SHP77 (cell line): ENCODE data around the gene GNAO1.
A peak's percentile ranks its signal among the peaks of the same experiment; 100 is the strongest.

ENCODE experiments used
- DNase-seq, 2 experiments: peaks; one replicate each; lab custom pipeline; 2025; lab: John Stamatoyannopoulos, UW

The GNAO1 gene

GRCh38 chr16:56312556-56312955 lies 121.3 kb downstream of the GNAO1 start:
- no peak for DNase-seq

DNA sequence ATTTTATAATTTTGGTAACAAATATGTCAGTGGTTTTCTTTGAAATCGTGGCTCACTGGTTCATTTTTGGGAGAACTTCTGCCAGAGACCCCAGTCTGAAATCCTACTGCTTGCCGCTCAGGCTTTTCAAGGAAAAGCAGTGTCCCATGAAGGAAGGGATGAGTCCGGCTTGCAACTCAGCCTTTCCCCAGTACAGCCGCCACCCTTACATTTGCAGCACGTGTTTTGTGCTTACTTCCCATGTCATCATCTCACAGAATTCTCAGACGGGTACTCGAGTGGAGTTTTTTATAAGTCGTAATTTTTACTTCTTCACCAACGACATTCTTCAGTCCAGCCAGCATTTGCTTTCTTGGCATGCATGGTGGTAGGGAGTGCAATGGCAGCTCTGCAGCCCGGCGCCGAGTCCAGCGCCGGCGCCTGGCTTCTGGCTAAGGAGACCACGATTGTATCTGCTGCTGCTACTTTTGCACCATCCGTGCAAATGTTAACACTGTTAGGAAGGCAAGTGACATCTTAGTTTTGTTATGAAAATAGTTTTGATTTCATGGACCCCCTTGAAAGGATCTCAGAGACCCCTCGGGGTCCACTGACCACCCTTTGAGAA lies 123.1 kb downstream of the GNAO1 start:
- no peak for DNase-seq

- DNase-seq = no peak
Observed at GRCh38 chr16:56315955-56316354, 124.7 kb downstream of the GNAO1 start.

DNA sequence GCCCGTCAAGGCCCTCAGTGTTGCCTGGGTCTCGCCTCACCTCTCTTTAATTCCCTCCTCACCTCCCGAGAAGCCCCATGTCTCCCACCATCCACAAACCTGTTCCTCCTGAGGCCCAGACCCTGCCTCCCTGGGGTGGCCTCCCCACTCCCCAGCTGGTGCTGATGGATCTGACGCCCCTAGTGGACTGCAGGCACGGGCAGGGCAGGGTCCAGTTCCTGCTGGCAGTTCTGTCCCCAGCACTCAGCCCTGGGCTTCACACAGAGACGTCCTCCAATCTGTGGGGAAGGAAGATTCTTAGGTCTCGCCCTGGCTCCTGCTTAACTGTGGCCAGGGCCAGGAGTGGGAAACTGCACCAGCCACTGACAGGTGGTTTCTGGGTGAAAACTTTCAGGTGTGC lies 125.3 kb downstream of the GNAO1 start:
- DNase-seq = no peak

- peak; percentile 25 to 47 for DNase-seq
Observed at GRCh38 chr16:56317998-56318826, 126.9 kb downstream of the GNAO1 start.

DNA sequence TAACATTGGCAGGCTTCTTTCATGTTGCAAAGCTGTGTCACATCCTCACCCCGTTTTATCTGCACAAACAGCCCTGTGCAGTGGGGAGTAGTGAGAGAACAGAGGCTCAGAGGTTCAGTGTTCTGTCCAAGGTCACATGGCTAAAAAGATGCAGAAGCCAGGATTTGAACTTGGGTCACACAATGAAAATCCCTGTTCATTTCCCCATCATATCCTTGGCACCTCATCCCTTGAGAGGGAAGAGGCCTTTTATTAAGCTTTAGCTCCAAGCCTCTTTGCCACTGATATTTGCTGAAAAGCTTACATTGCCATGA lies 127.5 kb downstream of the GNAO1 start:
- DNase-seq = no peak

DNA sequence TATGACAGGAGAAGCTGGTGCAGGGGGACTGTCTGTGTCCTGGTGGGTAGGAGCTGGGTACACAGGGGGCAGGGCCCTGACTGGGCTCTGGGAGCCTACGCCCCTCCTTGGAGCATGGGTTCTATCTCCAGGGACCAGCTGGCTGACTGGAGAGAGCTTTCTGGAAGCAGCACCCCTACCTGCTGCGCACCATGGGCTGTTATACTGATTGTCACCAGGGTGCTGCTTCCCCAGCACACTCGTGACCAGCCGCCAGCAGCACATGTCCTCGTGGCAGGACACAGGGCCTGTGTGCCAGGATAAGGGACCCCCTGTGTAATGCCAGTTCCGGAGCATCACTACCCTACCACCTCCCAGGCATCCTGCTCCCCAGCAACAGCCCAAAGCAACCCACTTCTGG lies 128.1 kb downstream of the GNAO1 start:
- DNase-seq = no peak

DNA sequence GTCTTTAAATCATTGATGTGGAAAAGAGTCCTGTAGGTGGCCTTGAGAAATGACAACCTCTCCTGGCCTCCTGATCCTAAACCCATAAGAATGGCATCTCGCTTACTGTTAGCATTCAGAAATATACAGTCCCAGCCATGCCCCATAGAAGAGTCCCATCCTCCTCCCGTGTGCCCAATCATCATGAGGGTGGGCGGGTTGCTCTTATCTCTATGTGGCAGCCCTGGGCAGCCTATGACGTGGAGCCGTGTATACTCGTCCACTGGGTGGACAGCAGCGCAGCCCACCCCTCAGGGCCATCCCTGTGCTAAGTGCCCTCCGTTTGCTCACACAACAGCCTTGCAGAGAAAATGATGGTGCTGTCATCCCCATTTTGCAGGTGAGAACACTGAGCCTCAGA lies 128.8 kb downstream of the GNAO1 start:
- no peak for DNase-seq

DNA sequence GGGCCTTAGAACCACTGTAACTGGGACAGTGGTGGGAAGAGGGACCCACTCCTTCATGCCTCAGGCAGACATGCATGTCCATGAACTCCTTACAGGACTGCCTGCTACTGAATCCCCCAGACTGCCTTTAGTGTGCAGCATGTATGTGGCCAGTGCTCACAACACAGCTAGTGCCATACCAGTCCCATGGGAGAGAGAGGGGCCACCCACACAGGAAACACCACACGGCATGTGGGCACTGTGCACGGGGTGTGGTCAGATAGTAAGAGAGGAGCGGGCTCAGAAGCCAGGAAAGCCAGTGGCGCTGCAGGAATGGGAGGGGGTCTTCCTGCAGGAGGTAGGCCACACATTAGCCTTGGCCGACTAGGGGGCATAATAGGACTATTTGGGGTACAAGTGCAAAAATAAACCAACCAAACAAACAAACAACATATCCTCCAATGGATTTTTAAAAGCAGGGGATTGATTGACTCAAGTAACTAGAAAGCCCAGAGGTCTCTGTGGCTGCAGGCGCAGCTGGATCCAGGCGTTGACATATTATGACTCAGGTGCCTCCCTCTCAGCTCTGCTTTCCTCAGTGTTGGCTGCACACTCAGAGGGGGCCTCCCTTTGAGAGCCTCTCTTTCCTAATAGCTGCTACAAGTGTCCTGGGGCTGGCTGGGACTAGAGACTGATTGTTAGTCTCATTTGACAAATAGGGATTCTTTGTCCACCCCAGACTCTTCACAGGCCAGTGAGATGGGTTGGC lies 129.7 kb downstream of the GNAO1 start:
- DNase-seq = no peak

- DNase-seq = no peak
Observed at GRCh38 chr16:56321571-56321970, 130.3 kb downstream of the GNAO1 start.

- DNase-seq = no peak
Observed at GRCh38 chr16:56324406-56324805, 133.1 kb downstream of the GNAO1 start.

DNA sequence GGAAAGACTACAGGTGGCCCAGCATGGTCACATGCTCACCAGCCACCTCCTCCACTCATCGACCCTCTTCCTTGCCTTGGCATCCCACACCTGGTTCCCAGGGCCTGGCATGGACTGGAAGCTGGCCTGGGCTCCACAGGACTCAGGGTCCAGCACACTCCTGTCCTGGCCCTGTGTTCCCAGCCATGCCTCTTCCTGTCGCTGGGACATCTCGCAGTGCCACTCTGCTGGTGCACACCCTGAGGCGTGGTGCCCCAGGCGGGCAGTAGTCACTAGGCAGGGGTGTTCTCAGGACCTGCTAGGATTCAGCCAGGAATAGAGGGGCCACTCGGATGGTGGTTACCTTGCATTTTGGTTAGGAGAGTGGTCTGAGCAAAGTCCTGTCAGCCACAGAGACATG lies 134.7 kb downstream of the GNAO1 start:
- DNase-seq = no peak

DNA sequence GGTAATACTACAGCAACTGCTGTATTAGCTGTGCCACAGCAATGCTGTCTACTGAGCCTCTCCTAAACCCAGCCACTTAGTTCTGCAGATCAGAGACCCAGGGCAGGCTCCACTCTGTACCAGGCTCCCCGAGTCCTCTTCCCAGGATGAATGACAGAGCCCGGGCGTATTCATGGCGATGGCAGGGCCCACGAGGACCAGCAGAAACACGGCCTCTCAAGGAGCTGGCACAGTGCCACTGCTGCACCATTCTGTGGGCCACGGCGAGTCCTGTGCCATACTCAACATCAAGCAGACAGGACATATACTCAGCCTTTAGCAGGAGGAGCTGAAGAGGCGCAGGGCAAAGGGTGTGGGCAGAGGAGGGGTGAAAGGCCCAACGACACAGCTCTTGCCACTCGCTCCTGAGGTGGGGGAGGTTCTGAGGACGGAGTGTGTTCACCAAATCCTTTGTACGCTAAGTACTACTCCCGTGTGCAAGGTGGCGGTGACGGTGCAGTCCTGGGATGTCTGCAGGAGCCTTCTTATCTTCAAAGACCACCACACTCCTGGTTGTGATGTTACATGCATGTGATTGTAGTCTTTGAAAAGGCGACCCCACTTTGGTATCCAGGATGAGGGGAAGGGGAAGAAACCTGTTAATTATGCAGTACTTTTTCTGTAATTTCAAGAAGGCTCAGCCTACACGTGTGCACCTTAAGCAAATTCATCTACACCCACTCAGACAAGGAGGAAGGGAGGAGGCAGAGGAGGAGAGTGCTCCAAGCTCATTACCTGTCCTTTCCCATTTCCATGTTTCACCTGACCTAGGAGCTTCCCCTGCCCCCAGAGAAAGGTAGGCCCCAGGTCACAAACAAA lies 136.0 kb downstream of the GNAO1 start:
- DNase-seq = no peak

DNA sequence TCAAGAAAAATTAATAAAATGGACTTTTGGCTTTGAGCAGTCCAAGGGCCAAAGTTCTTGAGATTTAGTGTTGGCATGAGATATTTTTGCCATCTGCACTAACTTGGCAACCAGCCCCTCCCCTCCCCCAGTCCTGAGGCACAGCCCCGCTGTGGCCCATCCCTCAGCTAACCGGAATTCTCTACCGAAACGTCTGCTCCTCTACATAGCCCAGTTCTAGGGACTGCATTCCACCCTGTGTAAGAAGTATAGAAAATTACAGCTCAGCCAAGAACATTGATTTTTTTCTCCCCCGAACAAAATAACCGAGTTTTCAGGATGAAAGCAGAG lies 136.6 kb downstream of the GNAO1 start:
- DNase-seq = no peak

DNA sequence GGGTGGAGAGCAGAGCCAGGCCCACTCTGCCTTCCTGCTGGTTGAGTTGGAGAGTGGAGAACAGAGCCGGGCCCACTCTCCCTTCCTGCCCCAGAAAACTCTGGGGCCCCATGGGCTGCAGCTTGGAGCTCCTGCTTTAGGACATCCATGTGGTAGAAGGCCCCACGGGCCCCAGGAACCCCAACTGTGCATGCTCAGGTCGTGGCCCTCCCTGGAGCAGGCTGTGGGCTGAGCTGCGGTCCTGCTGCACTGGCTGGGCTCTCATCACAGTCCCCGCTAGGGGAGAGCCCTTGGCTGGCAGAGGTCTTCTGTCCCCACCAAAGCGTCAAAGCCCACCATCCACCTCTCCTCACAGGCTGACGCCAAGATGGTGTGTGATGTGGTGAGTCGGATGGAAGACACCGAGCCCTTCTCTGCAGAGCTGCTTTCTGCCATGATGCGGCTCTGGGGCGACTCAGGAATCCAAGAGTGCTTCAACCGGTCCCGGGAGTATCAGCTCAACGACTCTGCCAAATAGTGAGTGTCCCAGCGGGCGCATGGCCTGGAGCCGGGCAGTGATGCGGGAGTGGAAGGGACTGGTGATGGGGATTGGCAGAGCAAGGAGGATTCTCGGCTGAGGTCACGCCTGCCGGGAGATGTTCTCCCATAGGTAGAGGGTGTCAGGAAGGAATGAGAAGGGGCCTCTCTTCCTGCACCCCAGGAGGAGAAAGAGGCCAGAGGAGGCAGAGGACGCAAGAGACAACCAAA lies 137.2 kb downstream of the GNAO1 start:
- DNase-seq = no peak

DNA sequence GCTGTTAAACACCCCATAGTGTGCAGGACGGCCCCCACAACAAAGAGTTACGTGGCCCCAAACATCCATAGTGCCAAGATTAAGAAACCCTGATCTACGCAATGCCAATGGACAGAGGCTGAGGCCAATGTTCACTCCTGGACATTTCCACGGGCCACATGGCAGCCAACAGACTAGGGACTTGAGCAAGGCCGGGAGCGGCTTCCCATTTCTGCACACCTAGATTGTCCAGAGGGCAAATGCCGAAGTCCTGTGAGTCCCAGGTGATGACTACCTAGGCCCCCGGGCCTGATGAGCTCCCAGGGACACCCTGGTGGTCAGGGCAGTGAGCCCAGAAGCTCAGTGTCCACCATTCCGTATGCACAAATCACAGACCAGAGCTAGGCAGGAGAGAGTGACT lies 138.6 kb downstream of the GNAO1 start:
- DNase-seq = no peak

GRCh38 chr16:56330476-56330875 lies 139.2 kb downstream of the GNAO1 start:
- no peak for DNase-seq

- no peak for DNase-seq
Observed at GRCh38 chr16:56331399-56331798, 140.1 kb downstream of the GNAO1 start.

- no peak for DNase-seq
Observed at GRCh38 chr16:56331915-56332314, 140.6 kb downstream of the GNAO1 start.

DNA sequence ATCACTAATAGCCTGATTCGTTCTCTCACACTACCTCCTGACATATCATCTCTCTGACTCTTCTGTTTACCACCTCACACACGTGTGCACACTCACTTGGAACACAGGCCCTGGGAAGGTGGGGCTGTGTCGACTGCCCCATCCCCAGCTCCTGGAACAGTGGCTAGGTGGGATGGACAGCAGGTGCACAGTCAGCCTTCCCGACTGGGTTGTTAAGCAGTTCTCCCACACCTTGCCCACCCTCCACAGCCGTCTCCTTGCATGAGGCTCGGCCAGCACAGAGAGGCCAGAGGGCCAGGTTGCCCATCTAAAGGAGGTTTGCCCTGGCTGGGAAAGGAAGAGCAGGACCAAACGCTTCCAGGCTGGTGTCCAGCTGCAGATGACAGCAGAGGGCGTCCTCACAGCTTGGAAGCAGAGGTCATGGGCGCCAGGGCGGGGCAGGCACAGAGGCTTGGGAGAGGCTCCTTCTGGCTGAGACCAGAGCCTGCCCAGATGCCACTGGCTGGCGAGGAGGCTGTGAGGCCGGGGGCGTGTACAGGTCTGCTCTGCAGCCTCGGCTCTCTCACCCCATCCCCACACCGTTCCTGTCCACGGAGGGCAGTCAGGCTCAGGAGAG lies 141.3 kb downstream of the GNAO1 start:
- DNase-seq = peak in 1 of 2 experiments; percentile 16

GRCh38 chr16:56334761-56335160 lies 143.5 kb downstream of the GNAO1 start:
- DNase-seq = no peak
